Right renal cortex interstitium (tissue), 3 donors: ENCODE data around the gene POLR2I. TPM values are rescaled to one million over a fixed set of nuclear protein-coding genes. Genes with fewer than 3 reads are reported as not detected.

Experiments used
- DNase-seq, 3 donors: peaks; one replicate each; pipeline ENCODE4 v3.0.0-alpha.2; 2013; ENCODE audit warnings: low read depth in 3 of 3, low spot score in 2 of 3
- polyA plus RNA-seq, 3 donors: library from polyadenylated mRNA; unstranded; fragments of 120-200 nt; gene quantifications; one replicate each; pipeline ENCODE4 v1.2.1, GENCODE V29; 2013; ENCODE audit not compliant: insufficient read length in 3 of 3

The POLR2I gene
- polyA plus RNA-seq, 3 donors, result 39.8 to 51.8 (median 50.1) TPM

GRCh38 chr19:36103842-36104552 lies 10.7 kb downstream of the POLR2I start:
- DNase-seq, result no peak

DNA sequence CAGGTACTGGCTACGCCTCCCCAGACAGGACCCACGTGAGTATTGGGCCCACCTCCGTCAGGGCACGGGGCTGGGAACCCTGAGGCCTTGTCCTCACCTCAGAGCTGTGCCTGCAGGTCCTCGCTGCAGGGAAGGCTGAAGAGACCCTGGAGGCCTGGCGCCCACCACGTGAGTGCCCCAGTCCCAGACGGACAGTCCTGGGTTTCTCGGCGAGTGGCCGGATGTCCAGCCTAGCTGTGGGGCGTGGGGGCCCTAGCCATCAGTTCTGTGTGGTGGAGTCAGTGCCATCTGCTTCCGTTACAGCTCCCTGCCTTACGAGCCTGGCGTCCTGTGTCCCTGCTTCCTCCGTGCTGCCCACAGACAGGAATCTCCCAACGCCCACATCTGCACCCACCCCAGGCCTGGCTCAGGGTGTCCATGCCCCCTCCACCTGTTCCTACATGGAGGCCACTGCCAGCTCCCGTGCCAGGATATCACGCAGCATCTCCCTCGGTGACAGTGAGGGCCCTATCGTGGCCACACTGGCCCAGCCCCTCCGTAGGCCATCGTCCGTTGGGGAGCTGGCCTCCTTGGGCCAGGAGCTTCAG lies 11.5 kb downstream of the POLR2I start:
- DNase-seq, result no peak

DNA sequence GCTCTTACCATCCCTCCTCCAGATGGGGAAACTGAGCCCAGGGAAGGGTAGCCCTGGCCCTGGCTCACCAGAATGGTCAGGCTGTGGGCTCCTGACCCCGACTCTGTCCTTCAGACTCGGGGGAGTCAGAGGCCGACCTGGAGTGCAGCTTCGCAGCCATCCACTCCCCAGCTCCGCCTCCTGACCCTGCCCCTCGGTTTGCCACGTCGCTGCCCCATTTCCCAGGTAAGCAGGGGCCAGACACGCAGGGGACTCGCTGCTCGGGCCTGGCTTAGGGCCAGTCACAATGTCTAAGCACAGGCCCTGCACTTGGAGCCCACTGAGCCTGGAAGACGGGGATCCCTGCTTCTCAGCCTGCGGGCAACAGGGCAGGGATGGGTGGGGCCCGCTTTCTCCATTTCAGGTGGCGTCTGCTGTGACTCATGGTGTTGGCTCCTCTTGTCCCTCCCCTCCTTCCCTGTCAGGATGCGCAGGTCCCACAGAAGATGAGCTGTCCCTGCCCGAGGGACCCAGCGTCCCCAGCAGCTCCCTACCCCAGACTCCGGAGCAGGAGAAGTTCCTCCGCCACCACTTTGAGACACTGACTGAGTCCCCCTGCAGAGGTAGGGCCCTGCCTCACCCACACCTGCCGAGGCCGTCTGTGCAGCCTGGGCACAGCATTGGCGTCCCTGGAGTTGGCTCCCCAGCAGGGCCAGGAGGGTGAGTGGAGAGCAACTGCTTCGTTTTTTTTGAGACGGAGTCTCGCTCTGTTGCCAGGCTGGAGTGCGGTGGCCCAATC lies 12.9 kb downstream of the POLR2I start:
- no peak for DNase-seq

- DNase-seq, result no peak
These were observed 14.2 kb downstream of the POLR2I start for GRCh38 chr19:36100476-36100875.

DNA sequence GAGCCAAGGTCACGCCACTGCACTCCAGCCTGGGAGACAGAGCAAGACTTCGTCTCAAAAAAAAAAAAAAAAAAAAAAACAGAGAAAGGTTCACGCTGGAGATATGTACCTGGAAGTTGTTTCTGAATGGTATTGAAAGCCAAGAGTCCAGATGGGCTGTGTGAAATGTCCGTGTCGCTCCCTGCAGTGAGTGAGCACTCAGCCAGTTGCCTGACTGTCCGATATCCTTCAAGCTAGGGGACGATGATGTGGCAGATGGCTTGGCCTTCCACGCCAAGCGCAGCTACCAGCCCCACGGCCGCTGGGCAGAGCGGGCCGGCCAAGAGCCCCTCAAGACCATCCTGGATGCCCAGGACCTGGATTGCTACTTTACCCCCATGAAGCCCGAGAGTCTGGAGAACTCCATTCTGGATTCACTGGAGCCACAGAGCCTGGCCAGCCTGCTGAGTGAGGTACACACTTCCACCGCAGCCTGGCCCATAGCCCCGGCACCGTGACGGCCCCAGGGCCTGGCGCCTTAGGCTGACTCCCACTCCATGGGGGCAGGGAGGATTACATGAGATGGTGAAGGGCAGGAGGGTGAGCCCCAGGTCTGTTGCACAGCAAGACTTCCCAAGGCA lies 15.4 kb downstream of the POLR2I start:
- DNase-seq, result no peak

DNA sequence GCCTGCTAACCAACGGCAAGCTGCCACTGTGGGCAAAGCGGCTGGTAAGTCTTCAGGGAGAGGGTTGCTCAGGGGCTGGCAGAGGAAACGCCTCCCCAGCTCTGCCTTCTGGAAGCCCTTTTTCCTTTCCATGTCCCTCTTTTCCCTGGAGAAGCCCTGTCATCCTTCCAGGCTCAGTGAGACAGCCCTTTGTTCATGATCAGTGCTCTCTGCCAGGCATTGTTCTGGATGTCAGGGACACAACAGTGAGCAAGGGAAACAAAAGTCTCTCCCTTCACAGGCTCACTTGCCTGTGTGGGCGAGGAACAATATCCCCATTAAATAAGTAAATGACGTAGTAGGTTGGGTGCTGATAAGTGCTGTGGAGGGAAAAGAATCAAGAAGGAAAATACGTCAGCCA lies 17.6 kb downstream of the POLR2I start:
- no peak for DNase-seq

DNA sequence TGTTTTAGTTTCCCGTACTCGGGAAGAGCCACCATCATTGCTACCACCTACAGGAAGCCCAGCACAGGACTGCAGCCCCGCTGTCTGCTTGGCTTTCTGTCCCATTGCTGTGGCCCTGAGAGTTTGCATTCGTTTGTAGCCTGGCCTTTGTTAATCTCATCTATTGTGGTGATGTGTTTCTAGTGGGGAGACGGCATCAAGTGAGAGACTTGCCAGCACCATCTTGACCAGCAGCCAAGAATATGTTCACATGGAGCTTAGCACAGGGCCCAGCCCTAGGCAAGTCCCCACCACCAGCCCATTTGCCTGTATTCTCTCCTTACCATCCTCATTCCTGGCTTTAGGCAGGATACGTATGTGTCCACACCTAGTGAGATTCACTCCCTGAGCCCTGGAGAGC lies 21.0 kb downstream of the POLR2I start:
- DNase-seq, result no peak

DNA sequence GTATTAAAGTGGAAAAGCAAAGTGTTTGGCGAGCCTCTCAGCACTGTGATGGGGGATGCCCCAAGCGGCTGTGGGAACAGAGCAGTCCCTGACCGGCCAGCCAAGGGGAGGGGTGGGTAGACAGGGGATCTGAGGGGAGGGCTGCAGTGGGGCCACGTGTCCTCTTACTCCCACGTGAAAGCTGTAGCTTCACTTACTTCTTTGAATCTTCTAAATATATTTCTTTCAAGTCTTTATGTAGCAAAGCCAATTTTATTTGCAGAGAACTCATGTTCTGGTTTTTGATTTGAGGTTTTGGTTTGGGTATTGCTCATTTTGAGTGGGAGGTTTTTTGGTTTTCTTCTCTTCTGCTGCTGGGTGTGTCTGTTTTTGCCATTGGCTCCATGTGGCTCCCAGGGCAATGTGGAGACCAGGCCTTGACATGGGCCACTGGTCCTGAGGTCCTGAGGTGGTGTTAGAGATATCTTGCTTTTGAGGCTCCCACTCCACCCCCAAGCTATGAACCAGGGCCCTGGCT lies 21.5 kb downstream of the POLR2I start:
- DNase-seq, result no peak

GRCh38 chr19:36092566-36092965 lies 22.1 kb downstream of the POLR2I start:
- no peak for DNase-seq

- no peak for DNase-seq
These were observed 23.6 kb downstream of the POLR2I start for GRCh38 chr19:36090910-36091695.

DNA sequence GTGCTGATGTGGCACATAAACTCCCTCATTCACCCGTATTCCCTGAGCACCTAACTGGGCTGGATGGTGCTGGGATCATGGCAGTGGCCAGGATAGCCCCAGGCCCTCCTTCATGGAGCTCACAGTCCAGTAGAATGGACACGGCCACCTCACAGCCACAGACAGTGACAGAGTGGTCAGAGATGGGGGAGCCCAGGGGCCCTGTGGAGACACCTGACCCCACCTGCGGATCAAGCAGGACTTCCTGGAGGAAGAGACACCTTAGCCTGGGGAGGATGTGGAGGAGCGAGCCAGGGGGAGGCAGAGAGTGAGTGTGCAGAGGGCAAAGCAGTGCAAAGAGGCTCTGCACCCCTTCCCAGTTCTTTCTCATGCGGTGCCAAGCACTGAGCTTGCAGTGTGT lies 24.8 kb downstream of the POLR2I start:
- DNase-seq, result no peak

DNA sequence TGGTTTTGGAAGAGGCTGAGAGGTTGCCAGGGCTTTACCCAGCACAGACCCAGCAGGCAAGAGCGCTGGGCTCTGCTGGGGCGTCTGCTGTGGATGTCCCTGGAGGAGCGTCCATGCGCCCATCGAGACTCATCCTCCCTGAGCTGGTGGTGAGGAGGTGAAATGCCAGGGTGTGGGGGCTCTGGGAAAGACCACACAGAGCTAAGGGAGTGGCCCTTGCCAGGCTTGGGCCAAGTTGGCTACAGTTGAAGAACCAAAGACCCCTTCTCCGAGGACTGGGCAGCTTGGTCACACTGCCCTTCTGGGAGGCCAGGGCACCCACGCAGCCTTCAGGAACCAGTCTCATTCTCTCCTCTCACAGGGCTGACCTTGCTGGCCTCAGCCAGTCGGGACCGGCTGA lies 28.3 kb downstream of the POLR2I start:
- no peak for DNase-seq

GRCh38 chr19:36084231-36085009 lies 30.3 kb downstream of the POLR2I start:
- no peak for DNase-seq

DNA sequence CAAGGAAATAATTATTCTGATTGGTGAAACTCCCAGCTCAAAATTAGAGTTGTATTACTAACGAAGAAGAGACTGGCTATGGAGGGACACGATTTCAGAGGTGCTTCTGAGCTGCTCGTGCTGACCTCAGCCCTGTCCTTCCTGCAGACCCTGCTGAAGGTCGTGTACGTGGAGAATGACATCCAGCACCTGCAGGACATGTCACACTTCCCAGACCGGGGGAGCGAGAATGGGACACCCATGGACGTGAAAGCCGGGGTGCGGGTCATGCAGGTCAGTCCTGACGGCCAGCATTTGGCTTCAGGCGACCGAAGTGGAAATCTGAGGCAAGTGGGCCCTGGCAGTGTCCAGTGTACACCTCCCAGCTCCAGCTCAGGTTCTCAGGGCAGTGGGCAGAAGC lies 31.8 kb downstream of the POLR2I start:
- DNase-seq, result no peak

DNA sequence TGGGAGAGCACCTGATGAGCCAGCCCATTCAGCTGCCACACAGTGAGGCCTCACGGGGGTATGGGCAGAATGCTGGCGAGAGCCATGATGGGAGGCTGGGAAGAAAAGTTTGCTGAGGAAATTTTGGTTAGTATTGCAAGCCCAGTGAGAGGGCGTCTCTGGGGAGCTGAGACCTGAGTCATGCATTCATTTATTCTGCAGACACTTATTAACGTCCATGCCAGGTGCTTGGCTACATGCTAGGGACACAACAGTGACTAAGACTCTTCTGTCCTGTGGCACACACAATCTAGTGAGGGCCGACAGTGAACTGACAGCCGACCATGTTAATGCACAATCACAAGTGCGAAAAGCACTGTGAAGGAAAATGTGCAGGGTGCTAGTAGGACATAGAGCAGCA lies 32.8 kb downstream of the POLR2I start:
- no peak for DNase-seq

DNA sequence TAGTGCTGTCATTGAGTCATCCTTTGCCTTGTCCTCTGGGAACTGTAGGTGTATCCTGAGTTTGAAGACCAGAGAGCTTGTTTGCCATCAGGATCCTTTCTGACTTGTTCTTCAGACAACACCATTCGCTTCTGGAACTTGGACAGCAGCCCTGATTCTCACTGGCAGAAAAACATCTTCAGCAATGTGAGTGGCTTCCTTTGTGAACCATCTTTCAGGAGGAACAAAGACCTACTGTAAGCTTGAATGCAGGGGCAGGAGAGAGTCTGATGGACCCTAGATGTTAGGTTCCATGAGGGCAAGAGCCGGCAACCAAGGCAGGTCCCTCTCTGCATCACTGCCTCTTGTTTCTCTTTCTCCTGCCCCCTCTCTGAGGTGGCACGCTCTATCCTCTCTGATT lies 33.3 kb downstream of the POLR2I start:
- DNase-seq, result no peak

DNA sequence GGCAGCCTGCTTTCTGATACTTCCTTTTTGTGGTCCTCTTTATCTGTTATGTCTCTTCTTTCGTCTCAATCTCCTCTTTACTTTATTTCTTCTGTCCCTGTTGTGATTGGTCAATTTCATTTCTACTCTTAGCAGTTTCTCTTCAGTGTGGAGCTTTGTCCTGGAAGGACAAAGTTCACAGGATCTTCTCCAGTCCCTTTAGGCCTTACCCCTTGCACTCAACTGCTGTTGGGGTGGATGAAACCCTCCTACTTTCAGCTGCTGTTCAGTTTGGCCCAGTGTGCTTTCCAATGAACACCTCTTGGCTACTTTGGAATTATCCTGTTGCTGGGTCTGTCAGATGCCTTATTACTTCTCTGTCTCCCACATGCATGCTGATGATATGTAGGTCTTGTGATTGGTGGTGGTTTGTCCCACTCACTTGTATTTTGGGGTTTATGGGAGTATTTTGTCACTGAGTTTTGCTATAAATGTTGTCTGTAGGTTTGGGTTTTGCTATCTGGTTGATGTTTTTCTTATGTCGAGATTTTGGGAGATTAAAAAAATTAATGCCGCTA lies 35.2 kb downstream of the POLR2I start:
- DNase-seq, result no peak

- no peak for DNase-seq
These were observed 41.4 kb downstream of the POLR2I start for GRCh38 chr19:36073121-36073876.

DNA sequence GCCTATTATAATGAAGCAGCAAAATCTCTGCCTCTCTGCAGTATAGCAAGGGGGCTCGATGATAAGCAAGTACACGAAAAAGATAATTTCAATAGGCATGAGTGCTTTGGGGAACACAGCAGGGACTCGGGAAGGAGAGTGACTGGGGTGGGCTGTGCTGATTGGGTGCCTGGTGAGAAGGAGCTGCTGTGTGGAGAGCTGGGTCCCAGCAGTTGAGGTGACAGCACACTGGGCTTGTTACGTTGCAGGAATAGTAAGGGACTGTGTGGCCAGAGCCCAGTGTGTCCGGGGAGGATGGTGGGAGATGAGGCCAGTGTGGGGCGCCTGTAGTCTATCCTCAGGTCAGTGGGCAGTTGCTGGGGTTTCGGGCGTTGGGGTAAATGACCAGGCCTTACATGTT lies 42.6 kb downstream of the POLR2I start:
- no peak for DNase-seq
